NCI-H1105 (cell line): ENCODE data around the gene F2.

Experiments
- DNase-seq: peaks from one replicate; lab custom pipeline; 2025; lab: John Stamatoyannopoulos, UW

Gene F2

GRCh38 chr11:46718155-46719019, 626 bp upstream of the F2 start:
- DNase-seq: no peak

GRCh38 chr11:46719543-46720218, 668 bp downstream of the F2 start:
- DNase-seq: no peak

- no peak for DNase-seq
Measured at GRCh38 chr11:46721286-46721685, 2.3 kb downstream of the F2 start.

- DNase-seq: no peak
Measured at GRCh38 chr11:46722566-46723358, 3.7 kb downstream of the F2 start.

GRCh38 chr11:46723359-46723680, 4.3 kb downstream of the F2 start:
- DNase-seq: no peak

GRCh38 chr11:46724088-46724487, 5.1 kb downstream of the F2 start:
- no peak for DNase-seq

GRCh38 chr11:46725338-46726205, 6.6 kb downstream of the F2 start:
- DNase-seq: no peak

- DNase-seq: no peak
Measured at GRCh38 chr11:46726206-46726862, 7.3 kb downstream of the F2 start.

GRCh38 chr11:46727952-46728658, 9.1 kb downstream of the F2 start:
- no peak for DNase-seq

- no peak for DNase-seq
Measured at GRCh38 chr11:46728659-46729040, 9.6 kb downstream of the F2 start.

GRCh38 chr11:46729110-46730027, 10.4 kb downstream of the F2 start:
- DNase-seq: no peak

- DNase-seq: no peak
Measured at GRCh38 chr11:46731545-46731944, 12.5 kb downstream of the F2 start.

GRCh38 chr11:46733234-46733633, 14.2 kb downstream of the F2 start:
- no peak for DNase-seq

GRCh38 chr11:46736146-46736545, 17.1 kb downstream of the F2 start:
- no peak for DNase-seq

GRCh38 chr11:46736615-46737014, 17.6 kb downstream of the F2 start:
- no peak for DNase-seq

GRCh38 chr11:46737699-46738098, 18.7 kb downstream of the F2 start:
- DNase-seq: no peak

- DNase-seq: no peak
Measured at GRCh38 chr11:46738887-46739286, 19.9 kb downstream of the F2 start.

GRCh38 chr11:46741600-46742484, 22.8 kb downstream of the F2 start:
- DNase-seq: no peak

- no peak for DNase-seq
Measured at GRCh38 chr11:46743043-46743442, 24.0 kb downstream of the F2 start.
